GM19438 (cell line): Measurements from ENCODE around the gene LRRC61.
"Not testable (repeated sequence)": the region's sequence is repeated elsewhere in the genome, so short reads cannot be mapped to it uniquely, and the experiment has no call there.

Source experiments
- ATAC-seq: cut with Tn5 transposase; IDR thresholded peaks from one replicate; pipeline ENCODE4 v1.9.1; 2021; ENCODE audit warnings: low read depth; ENCODE audit not compliant: unreplicated experiment

LRRC61 gene

GRCh38 chr7:150307129-150307528, 16.0 kb upstream of the LRRC61 start:
- ATAC-seq, result no peak

GRCh38 chr7:150307904-150308303, 15.3 kb upstream of the LRRC61 start:
- ATAC-seq, result no peak

GRCh38 chr7:150308575-150308974, 14.6 kb upstream of the LRRC61 start:
- ATAC-seq, result no peak

- ATAC-seq, result no peak
These were observed 12.0 kb upstream of the LRRC61 start for GRCh38 chr7:150311146-150311545.

GRCh38 chr7:150311711-150312110, 11.4 kb upstream of the LRRC61 start:
- ATAC-seq, result no peak

- not testable (repeated sequence) for ATAC-seq
These were observed 10.3 kb upstream of the LRRC61 start for GRCh38 chr7:150312649-150313366.

GRCh38 chr7:150313367-150313809, 9.8 kb upstream of the LRRC61 start:
- no peak for ATAC-seq

- no peak for ATAC-seq
These were observed 9.3 kb upstream of the LRRC61 start for GRCh38 chr7:150313870-150314269.

- no peak for ATAC-seq
These were observed 8.4 kb upstream of the LRRC61 start for GRCh38 chr7:150314639-150315239.

GRCh38 chr7:150316987-150317386, 6.2 kb upstream of the LRRC61 start:
- not testable (repeated sequence) for ATAC-seq

GRCh38 chr7:150317748-150318444, 5.3 kb upstream of the LRRC61 start:
- no peak for ATAC-seq

GRCh38 chr7:150321788-150322113, 1.4 kb upstream of the LRRC61 start:
- no peak for ATAC-seq

GRCh38 chr7:150322114-150322832, 882 bp upstream of the LRRC61 start:
- no peak for ATAC-seq

- peak; percentile 22 for ATAC-seq
These were observed 672 bp downstream of the LRRC61 start for GRCh38 chr7:150323682-150324372.

GRCh38 chr7:150324373-150324961, 1.3 kb downstream of the LRRC61 start:
- ATAC-seq, result no peak

GRCh38 chr7:150325110-150325611, 2.0 kb downstream of the LRRC61 start:
- no peak for ATAC-seq

GRCh38 chr7:150325901-150326300, 2.7 kb downstream of the LRRC61 start:
- no peak for ATAC-seq

- ATAC-seq, result no peak
These were observed 3.6 kb downstream of the LRRC61 start for GRCh38 chr7:150326657-150327268.

- no peak for ATAC-seq
These were observed 4.2 kb downstream of the LRRC61 start for GRCh38 chr7:150327308-150327707.
